ENCODE results near the gene OR10A6.

The OR10A6 gene

GRCh38 chr11:7931168-7931567 is at the start of gene OR10A6:
TSS of gene OR10A6 (minus strand) at chr11:7931268. CDS start at chr11:7928662, 2,606 bp downstream.
- no peak for DNase-seq

DNA sequence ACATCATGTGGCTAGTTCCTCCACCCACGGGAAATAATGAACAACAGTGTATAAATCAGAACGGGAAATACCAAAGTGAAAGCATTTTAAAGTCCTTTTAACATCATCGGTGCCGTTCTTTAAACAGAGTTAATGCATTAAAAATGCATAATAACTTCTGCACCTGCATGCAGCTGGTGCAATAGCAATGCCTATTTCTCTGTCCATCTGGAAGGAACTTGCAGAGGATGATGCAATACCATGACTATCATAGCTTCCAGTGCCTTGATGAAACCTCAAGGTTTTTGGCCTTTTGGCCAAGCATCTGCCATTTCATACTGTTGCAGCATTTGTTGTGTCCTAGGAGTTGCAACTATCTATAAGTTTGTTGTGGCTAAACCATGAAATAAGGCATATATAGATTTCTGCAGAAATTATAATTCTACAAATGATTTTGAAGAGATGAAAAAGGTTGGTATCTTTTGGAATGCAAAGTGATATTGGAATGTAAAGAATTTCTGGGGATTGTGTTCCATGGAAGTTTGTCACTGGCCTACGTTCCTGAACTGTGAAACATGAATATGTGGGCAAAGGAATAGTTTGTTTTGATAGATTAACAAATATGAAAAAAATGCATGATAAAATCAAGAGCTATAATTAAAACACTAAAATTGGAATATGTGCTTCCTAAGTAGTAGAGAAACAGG is 46.3 kb upstream of the OR10A6 start:
- DNase-seq: no peak

- no peak for DNase-seq
Observed at GRCh38 chr11:7974668-7975067, 43.6 kb upstream of the OR10A6 start.

DNA sequence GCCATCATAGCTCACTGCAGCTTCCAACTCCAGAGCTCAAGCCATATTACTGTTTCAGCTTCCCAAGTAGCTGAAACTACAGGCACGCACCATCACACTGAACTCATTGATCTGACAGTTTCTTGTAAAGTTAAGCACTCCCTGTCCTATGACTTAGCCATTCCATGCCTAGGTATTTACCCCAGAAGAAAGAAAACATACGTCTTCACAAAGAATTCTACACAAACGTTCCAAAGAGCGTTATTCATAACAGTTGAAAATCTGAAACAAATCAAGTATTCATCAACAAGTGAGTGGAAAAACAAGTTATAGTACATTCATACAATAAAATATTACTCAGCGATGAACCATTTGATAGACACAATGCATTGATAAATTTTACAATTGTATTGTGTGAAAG is 41.9 kb upstream of the OR10A6 start:
- no peak for DNase-seq

GRCh38 chr11:7971846-7972245 is 40.8 kb upstream of the OR10A6 start:
- DNase-seq: no peak

DNA sequence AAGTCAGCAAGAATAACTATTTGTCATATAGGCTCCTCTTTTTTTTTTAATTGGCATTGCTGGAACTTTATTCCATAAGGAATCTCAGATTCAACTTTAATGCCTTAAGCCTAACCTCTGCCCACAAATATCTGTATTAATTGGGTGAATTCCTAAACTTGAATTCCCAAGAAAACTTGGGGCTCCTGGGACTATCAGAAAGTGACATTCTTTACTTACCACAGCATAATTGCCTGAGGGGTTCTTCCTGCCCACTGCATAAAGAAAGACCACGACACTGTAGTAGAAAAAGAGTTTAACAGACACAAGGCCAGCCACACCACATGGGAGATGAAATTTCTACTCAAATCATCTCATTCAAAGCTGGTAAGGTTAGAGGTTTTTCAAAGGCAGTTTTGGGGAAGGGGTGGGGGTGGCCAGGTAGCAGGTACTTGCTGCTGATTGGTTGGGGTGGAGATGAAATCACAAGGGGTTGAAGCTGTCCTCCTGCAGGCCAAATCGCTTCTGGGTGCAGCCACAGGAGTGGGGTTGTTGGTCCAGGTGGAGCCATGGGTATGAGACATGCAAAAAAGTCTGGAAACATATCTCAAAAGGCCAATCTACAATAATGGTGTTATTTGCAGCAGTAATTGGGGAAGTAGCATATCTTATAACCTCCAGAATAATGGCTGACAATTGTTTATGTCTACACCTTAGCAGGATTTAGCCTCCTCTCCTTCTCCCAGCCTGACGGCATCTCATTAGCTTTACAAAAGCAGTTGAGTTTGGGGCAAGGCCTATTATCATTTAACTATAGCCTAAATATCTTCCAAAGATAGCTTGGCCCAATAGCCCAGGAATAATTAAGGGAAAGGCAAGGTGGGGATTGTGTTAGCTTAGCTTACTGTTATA is 38.9 kb upstream of the OR10A6 start:
- no peak for DNase-seq

GRCh38 chr11:7968686-7969085 is 37.6 kb upstream of the OR10A6 start:
- DNase-seq: no peak

GRCh38 chr11:7967826-7968225 is 36.8 kb upstream of the OR10A6 start:
- DNase-seq: no peak

- no peak for DNase-seq
Observed at GRCh38 chr11:7967097-7967496, 36.0 kb upstream of the OR10A6 start.

GRCh38 chr11:7965386-7965785 is 34.3 kb upstream of the OR10A6 start, which contains the start of gene NLRP10:
TSS of gene NLRP10 (minus strand) at chr11:7965447. CDS start at chr11:7963495, 1,952 bp downstream.
- no peak for DNase-seq

- no peak for DNase-seq
Observed at GRCh38 chr11:7964873-7965272, 33.8 kb upstream of the OR10A6 start.

GRCh38 chr11:7964261-7964660 is 33.2 kb upstream of the OR10A6 start:
- DNase-seq: no peak

- no peak for DNase-seq
Observed at GRCh38 chr11:7955191-7955590, 24.1 kb upstream of the OR10A6 start.

GRCh38 chr11:7949934-7950333 is 18.9 kb upstream of the OR10A6 start:
- no peak for DNase-seq

DNA sequence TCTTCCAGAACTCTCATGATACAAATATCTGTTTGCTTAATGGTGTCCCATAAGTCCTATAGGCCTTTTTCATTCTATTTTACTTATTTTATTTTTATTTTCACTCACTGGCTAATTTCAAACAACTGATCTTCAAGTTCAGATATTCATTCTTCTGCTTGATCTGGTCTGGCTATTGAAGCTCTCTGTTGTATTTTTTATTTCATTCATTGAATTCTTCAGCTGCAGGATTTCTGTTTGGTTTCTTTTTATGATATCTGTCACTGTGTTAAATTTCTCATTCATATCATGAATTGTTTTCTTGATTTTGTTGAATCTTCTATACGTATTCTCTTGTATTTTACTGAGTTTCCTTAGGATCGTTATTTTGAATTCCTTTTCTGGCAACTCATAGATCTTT is 13.1 kb upstream of the OR10A6 start:
- no peak for DNase-seq

GRCh38 chr11:7941608-7942007 is 10.5 kb upstream of the OR10A6 start, which contains the start of gene OR10A3:
TSS of gene OR10A3 (minus strand) at chr11:7941708. CDS start at chr11:7939520, 2,188 bp downstream.
- DNase-seq: no peak

DNA sequence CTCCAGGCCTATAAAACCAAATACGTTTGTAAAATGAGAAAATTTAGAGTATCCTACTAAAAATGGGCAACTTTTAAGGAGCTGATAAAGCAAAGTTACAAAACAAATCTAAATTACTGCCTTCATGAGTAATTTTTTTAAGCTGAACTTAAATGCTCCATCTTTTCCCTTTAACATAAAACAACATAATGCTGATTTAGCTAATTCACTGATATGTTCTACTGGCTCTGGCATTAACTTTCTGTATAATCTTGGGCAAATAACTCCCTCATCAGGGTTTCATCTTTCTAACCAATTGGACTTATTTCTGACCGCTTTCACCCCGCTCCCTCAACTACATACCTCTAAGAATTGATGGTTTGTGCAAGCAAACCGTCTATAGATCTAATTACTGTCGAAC is 10.1 kb upstream of the OR10A6 start:
- no peak for DNase-seq

GRCh38 chr11:7936615-7937014 is 5.5 kb upstream of the OR10A6 start:
- no peak for DNase-seq

GRCh38 chr11:7927635-7928034 is 3.4 kb downstream of the OR10A6 start:
- no peak for DNase-seq

DNA sequence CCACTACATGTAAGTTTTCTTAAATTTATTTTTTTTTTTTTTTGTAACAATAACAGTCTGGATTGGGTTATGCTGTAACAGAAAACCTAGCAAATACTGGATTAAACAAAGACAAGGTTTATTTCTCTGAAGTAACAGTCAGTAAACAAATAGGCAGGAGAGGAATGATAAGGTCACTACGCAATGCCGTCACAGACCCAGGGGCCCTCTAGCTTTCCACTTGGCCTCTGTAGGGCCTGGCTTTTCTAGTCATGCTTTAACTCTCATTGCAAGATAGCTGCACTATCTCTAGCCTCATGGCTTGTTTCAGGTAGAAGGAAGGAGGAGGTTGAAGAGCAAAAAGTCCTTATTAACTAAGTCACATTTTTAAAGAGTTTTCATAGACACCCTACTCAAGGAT is 6.5 kb downstream of the OR10A6 start:
- DNase-seq: no peak

DNA sequence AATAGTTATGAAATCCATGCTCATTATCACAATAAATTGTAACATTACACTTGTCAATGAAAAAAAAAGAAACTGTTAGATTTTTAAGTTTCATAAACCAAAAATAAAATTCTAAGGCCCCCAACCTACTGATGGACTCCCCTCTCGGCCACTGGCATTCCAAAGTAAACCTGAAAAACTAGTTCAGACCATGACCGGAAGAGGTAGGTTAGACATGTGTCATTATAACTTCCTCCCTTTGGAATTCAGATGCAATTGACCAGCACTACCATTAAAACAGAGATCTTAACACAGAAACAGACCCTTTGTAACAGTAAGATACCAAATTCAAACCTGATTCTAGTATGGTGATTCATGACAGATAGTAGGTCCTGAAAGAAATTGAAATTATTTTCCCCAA is 12.9 kb downstream of the OR10A6 start:
- no peak for DNase-seq

DNA sequence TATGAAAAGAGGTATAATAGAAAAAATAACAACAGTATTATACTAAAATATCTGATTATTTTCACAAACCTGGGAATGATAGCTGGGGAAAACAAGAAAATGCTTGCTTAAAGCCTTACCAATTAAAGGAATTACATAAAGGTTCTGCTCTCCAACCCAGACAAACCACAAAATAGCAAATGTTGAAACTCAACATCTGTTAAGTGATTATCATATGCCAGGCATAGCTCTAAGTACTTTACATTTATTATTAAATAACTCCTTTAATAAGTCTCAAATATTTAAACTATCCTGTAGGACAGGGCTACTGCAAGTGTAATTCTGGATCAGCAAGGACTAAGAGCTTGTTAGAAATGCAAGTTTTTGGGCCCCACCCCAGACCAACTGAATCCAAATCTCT is 20.1 kb downstream of the OR10A6 start:
- no peak for DNase-seq

- no peak for DNase-seq
Observed at GRCh38 chr11:7910286-7910788, 20.7 kb downstream of the OR10A6 start.
